Spleen (tissue), 11 donors: ENCODE measurements around the gene ZNF248. TPM values are rescaled to one million over a fixed set of nuclear protein-coding genes. Genes with fewer than 3 reads are reported as not detected.

Source experiments
- DNase-seq: peaks from one replicate; pipeline ENCODE4 v3.0.0-alpha.2; 2020
- H3K27ac ChIP-seq, 8 donors: fragments of 200-600 bp; sonication (generic) in 7 of 8; 1 replicate in 4 of 8; 2 replicates in 4 of 8; pipeline versions ENCODE4 v1.5.0 to v1.8.0; 2016 to 2021; ENCODE audit warnings: inconsistent platforms in 4 of 8, mild to moderate bottlenecking in 4 of 8, moderate library complexity in 1 of 8
- H3K27me3 ChIP-seq, 7 donors: fragments of 200-600 bp; sonication (generic) in 6 of 7; replicated peaks in 1 of 7; 1 replicate in 4 of 7; 2 replicates in 3 of 7; pipeline versions ENCODE4 v1.5.0 to v1.8.0; 2016 to 2021; ENCODE audit warnings: inconsistent platforms in 3 of 7, mild to moderate bottlenecking in 1 of 7
- H3K36me3 ChIP-seq, 6 donors: fragments of 200-600 bp; sonication (generic) in 5 of 6; 1 replicate in 4 of 6; 2 replicates in 2 of 6; pipeline versions ENCODE4 v1.5.0 to v1.8.0; 2016 to 2021; ENCODE audit warnings: inconsistent platforms in 2 of 6
- H3K4me1 ChIP-seq, 6 donors: fragments of 200-600 bp; sonication (generic) in 5 of 6; 1 replicate in 3 of 6; 2 replicates in 3 of 6; pipeline versions ENCODE4 v1.5.0 to v1.8.0; 2016 to 2021; ENCODE audit warnings: inconsistent platforms in 3 of 6
- H3K4me3 ChIP-seq, 8 donors: fragments of 200-600 bp; sonication (generic) in 7 of 8; 1 replicate in 4 of 8; 2 replicates in 4 of 8; pipeline versions ENCODE4 v1.5.0 to v1.8.0; 2016 to 2021; ENCODE audit warnings: inconsistent platforms in 4 of 8, mild to moderate bottlenecking in 4 of 8, moderate library complexity in 2 of 8
- H3K9me3 ChIP-seq, 8 donors: fragments of 200-600 bp; sonication (generic) in 7 of 8; 1 replicate in 4 of 8; 2 replicates in 4 of 8; pipeline versions ENCODE4 v1.5.0 to v1.8.0; 2016 to 2021; ENCODE audit warnings: inconsistent platforms in 4 of 8
- CTCF ChIP-seq, 11 experiments: fragments of 200-600 bp in 7 of 11; fragments of 450-650 bp in 4 of 11; sonication (generic) in 4 of 11; IDR thresholded peaks in 8 of 11; conservative IDR thresholded peaks in 3 of 11; 1 replicate in 7 of 11; 2 replicates in 4 of 11; pipeline versions ENCODE4 v1.4.0 to v1.8.0; 2016 to 2021; ENCODE audit warnings: antibody characterized with exemption in 11 of 11, inconsistent platforms in 4 of 11, mild to moderate bottlenecking in 1 of 11
- POLR2A ChIP-seq, 3 donors: fragments of 450-650 bp; IDR thresholded peaks; one replicate each; pipeline ENCODE4 v1.5.1; 2017; ENCODE audit warnings: antibody characterized with exemption in 3 of 3, mild to moderate bottlenecking in 1 of 3
- POLR2AphosphoS5 ChIP-seq, 3 donors: sonication (generic); formaldehyde crosslinking; IDR thresholded peaks; one replicate each; pipeline ENCODE4 v1.5.1; 2017; ENCODE audit warnings: antibody characterized with exemption in 3 of 3
- WGBS, 5 donors: extraction: QIAGEN DNeasy Blood & Tissue Kit in 3 of 5; methylation state at CpG; one replicate each; pipeline versions ENCODE4 v1.1.5 to v1.1.7; 2013 to 2018; 5-methylcytosine and 5-hydroxymethylcytosine counted together
- intact Hi-C: fragments of 100-400 bp; cut with DNase I; formaldehyde crosslinking; loops from one replicate; pipeline ENCODE4 v1.15.0; 2023; ENCODE audit warnings: low total_unique reads
- polyA plus RNA-seq, 3 donors: library from polyadenylated mRNA; stranded (reverse); fragments of 200-250 nt; gene quantifications; one replicate each; pipeline ENCODE4 v1.2.1, GENCODE V29; 2013
- total RNA-seq, 7 donors: library from RNA; depleted of rRNA in 3 of 7; stranded (reverse); fragments of >200 nt in 3 of 7; fragmentation: NEBNext Ultra II Directional in 4 of 7; extraction: Animal tissue kit (Norgen Biotek cat#: 25700) in 4 of 7; gene quantifications; one replicate each; pipeline versions ENCODE4 v1.1.0 to v1.2.1, GENCODE V29; 2016 to 2021
- donor health status: healthy with polysubstance abuse.
- donor health status: DM: no; HTN: no; CAD: no; lungs with moderate emphysema.
- donor health status: DM: no; HTN: no; CAD: no.
- donor health status: Bipolar disorder and iron deficiency.
- donor health status: healthy.
- donor health status: DM: no; HTN: no; CAD: no.
- donor health status: DM: yes; HTN: yes; CAD: no.

ZNF248 gene
- total and polyA plus RNA-seq, 10 donors: 4.9 to 19.3 (median 11.8) TPM

- no peaks in the 10 kb centered on the region for H3K27me3 ChIP-seq
- peaks cover 0 to 7% (median 0%) of the 10 kb centered on the region in 6 donors for H3K36me3 ChIP-seq
- H3K27ac ChIP-seq: no peak overlapping the region
- no peak overlapping the region for H3K4me3 ChIP-seq
- DNase-seq: no peak
- no peaks in the 10 kb centered on the region for H3K4me1 ChIP-seq
- intact Hi-C loops: no loop called here
- 60 to 91% (median 87%) methylated on average over 2 of the region's 2 CpGs for WGBS, 5 donors
- peaks cover under 1 to 98% (median 89%) of the 10 kb centered on the region in 8 donors for H3K9me3 ChIP-seq
- TF ChIP-seq POLR2AphosphoS5 (IDR thresholded peaks at IDR 0.05): no peak
- TF ChIP-seq POLR2A (IDR thresholded peaks at IDR 0.05): no peak
- TF ChIP-seq CTCF (IDR thresholded peaks at IDR 0.05 in 8 of 11, conservative IDR thresholded peaks at IDR 0.05 in 3 of 11): no peak
These were observed 67.8 kb downstream of the ZNF248 start for GRCh38 chr10:37789590-37789989.

- peaks cover 2 to 97% (median 89%) of the 10 kb centered on the region in 8 donors for H3K9me3 ChIP-seq
- H3K27ac ChIP-seq: no peak overlapping the region
- DNase-seq: no peak
- WGBS, 5 donors: 74 to 89% (median 85%) methylated on average over 4 of the region's 4 CpGs
- intact Hi-C loops: no loop called here
- peaks cover 0 to 7% (median 0%) of the 10 kb centered on the region in 6 donors for H3K36me3 ChIP-seq
- no peaks in the 10 kb centered on the region for H3K4me1 ChIP-seq
- H3K27me3 ChIP-seq: no peaks in the 10 kb centered on the region
- H3K4me3 ChIP-seq: no peak overlapping the region
- TF ChIP-seq CTCF (IDR thresholded peaks at IDR 0.05 in 8 of 11, conservative IDR thresholded peaks at IDR 0.05 in 3 of 11) (no peak), POLR2A (IDR thresholded peaks at IDR 0.05) (no peak)
These were observed 72.7 kb downstream of the ZNF248 start for GRCh38 chr10:37784678-37785077.

- intact Hi-C loops: no loop called here
- H3K27me3 ChIP-seq: no peaks in the 10 kb centered on the region
- TF ChIP-seq POLR2A (IDR thresholded peaks at IDR 0.05) (no peak), CTCF (IDR thresholded peaks at IDR 0.05 in 8 of 11, conservative IDR thresholded peaks at IDR 0.05 in 3 of 11) (no peak), POLR2AphosphoS5 (IDR thresholded peaks at IDR 0.05) (no peak)
- H3K36me3 ChIP-seq: peaks cover 0 to 4% (median 0%) of the 10 kb centered on the region in 6 donors
- 67 to 72% (median 71%) methylated on average over 13 to 32 of the region's 32 CpGs for WGBS, 5 donors
- DNase-seq: no peak
- peaks cover 2 to 84% (median 71%) of the 10 kb centered on the region in 8 donors for H3K9me3 ChIP-seq
- no peak overlapping the region for H3K27ac ChIP-seq
- no peak overlapping the region for H3K4me3 ChIP-seq
- no peaks in the 10 kb centered on the region for H3K4me1 ChIP-seq
These were observed 76.9 kb downstream of the ZNF248 start for GRCh38 chr10:37780536-37780935.

GRCh38 chr10:37777056-37777455 lies 80.4 kb downstream of the ZNF248 start:
- H3K4me1 ChIP-seq: no peaks in the 10 kb centered on the region
- no peak for TF ChIP-seq POLR2AphosphoS5 (IDR thresholded peaks at IDR 0.05)
- no peak for TF ChIP-seq POLR2A (IDR thresholded peaks at IDR 0.05)
- TF ChIP-seq CTCF (IDR thresholded peaks at IDR 0.05 in 8 of 11, conservative IDR thresholded peaks at IDR 0.05 in 3 of 11): no peak
- H3K9me3 ChIP-seq: peaks cover 2 to 71% (median 60%) of the 10 kb centered on the region in 8 donors
- 82 to 87% (median 84%) methylated on average over 6 of the region's 6 CpGs for WGBS, 5 donors
- H3K27ac ChIP-seq: no peak overlapping the region
- intact Hi-C loops: no loop called here
- no peak for DNase-seq
- no peaks in the 10 kb centered on the region for H3K36me3 ChIP-seq
- H3K4me3 ChIP-seq: no peak overlapping the region
- no peaks in the 10 kb centered on the region for H3K27me3 ChIP-seq
